ENCODE measurements around the gene COL5A2.

DNA sequence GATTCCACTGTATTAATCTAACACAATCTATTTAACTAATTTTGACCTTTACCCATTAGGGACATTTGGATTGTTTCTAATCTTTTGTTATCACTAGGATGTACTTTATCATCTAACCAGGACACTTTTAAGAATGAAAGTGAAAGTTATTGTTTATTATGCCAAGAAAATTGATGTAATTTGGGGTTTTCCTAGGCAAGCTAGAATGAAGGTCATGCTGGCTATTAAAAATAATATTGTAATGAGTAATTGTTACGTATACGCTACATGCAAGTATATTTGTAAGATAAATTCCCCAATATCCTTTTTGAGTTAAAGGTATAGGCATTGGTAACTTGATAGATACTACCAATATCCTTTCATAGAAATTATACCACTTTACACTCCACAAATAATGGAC lies 74.6 kb downstream of the COL5A2 start:
- no peak for TF ChIP-seq POLR2A (IDR thresholded peaks at IDR 0.05; ENCODE audit: low read depth, low read length)
- TF ChIP-seq POLR2AphosphoS5 (IDR thresholded peaks at IDR 0.05; ENCODE audit: low read depth, low read length): no peak
- TF ChIP-seq TAF1 (IDR thresholded peaks at IDR 0.05; ENCODE audit: borderline replicate concordance, low read depth, low read length): no peak

All from GM12892 (cell line).